Measurements from ENCODE around the gene NUDT21. TPM values are rescaled to one million over a fixed set of nuclear protein-coding genes. Genes with fewer than 3 reads are reported as not detected.

Gene NUDT21
- polyA plus RNA-seq, 3 donors, result 33.0 to 65.0 (median 55.9) TPM

DNA sequence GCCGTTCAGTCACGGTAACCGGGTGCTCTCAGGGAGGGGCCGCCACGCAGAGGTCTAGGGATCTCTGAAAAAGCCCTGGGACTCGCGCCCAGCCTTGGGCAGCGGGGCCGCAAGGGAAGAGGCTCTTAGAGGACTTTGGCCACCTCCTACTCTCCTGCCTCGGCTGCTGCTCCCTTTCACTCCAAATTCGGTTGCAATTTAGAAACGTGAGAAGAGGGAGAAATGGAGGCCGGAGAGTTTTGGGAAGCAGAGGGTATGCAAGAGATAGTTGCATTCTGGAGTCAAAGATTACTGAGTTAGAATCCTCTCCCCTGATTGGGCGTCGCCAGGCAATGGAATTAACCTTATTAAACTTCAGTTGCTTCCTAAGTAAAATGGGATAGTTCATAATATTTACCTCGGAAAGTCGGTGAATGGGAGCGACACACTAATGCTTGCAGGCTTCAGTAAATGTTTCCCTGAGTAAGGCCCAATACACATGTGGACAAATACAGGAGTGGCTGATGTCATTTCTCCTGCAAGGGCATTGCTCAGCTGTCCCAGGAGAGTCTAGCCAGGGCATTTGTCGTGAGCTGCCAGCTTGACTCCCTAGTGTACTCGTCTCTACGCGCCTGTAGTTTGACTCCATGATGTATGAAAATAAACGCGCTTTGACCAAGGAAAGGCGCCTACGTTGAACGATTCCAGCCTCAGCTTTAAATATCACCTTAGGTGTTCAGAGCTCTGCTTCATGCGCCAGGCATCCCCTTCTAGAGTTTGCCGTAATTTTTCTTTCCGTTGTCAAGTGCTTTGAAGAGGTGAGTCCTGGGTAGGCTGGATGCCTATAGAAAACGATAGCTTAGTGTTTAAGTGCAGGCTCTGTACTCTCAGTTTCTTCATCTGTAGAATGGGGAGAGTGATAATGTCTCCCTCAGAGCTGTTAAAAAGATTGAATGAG is 889 bp upstream of the NUDT21 start:
- Mint-ChIP-seq H3K4me3 (peak overlapping the region; percentile 99 to 100), H3K27me3 (ENCODE audit: low read depth in 3 of 3) (no peaks in the 10 kb centered on the region), H3K27ac (peak overlapping the region; percentile 90 to 99 (median 93)), H3K9me3 (peaks cover 0 to 1% (median 0%) of the 10 kb centered on the region in 7 donors), H3K4me1 (peaks cover 29% of the 10 kb centered on the region), H3K36me3 (peaks cover 33 to 38% of the 10 kb centered on the region in 2 donors)
- Histone ChIP-seq H3K4me1 (ENCODE audit: control insufficient read depth in 1 of 2, insufficient read depth in 2 of 2, low read length in 2 of 2) (peaks cover 20 to 26% of the 10 kb centered on the region in 2 donors), H3K9me3 (replicated peaks in 1 of 2; ENCODE audit: control insufficient read depth in 1 of 2, insufficient read depth in 1 of 2, low read length in 2 of 2) (no peaks in the 10 kb centered on the region), H2AFZ (ENCODE audit: insufficient read depth, low read depth, low read length, poor library complexity, severe bottlenecking) (peak overlapping the region; percentile 96), H3K79me2 (ENCODE audit: insufficient read depth, low read length) (peaks cover 64% of the 10 kb centered on the region), H3K36me3 (replicated peaks in 1 of 2; ENCODE audit: control insufficient read depth in 1 of 2, insufficient read depth in 2 of 2, low read length in 2 of 2) (peaks cover 19 to 45% of the 10 kb centered on the region in 2 donors), H3K27me3 (ENCODE audit: control insufficient read depth in 2 of 2, insufficient read depth in 2 of 2, low read length in 2 of 2) (no peaks in the 10 kb centered on the region), H3K4me2 (replicated peaks; ENCODE audit: extremely low read depth, low read length, poor library complexity, severe bottlenecking) (peak overlapping the region; percentile 97), H3K9ac (ENCODE audit: insufficient read depth, low read length, poor library complexity, severe bottlenecking) (peak overlapping the region; percentile 75), H3K4me3 (replicated peaks in 1 of 3; ENCODE audit: low read depth in 2 of 3, low read length in 3 of 3) (peak overlapping the region; percentile 74 to 87 (median 87)), H3K27ac (ENCODE audit: low read depth in 1 of 2, low read length in 2 of 2) (peak overlapping the region; percentile 61 to 82), H4K20me1 (ENCODE audit: insufficient read depth, low read length) (peaks cover 7% of the 10 kb centered on the region)
- WGBS (ENCODE audit: insufficient coverage), result 18% methylated on average over 21 of the region's 31 CpGs
- DNase-seq, result peak in 1 of 3 donors; percentile 5
- TF ChIP-seq, protein P1, sequence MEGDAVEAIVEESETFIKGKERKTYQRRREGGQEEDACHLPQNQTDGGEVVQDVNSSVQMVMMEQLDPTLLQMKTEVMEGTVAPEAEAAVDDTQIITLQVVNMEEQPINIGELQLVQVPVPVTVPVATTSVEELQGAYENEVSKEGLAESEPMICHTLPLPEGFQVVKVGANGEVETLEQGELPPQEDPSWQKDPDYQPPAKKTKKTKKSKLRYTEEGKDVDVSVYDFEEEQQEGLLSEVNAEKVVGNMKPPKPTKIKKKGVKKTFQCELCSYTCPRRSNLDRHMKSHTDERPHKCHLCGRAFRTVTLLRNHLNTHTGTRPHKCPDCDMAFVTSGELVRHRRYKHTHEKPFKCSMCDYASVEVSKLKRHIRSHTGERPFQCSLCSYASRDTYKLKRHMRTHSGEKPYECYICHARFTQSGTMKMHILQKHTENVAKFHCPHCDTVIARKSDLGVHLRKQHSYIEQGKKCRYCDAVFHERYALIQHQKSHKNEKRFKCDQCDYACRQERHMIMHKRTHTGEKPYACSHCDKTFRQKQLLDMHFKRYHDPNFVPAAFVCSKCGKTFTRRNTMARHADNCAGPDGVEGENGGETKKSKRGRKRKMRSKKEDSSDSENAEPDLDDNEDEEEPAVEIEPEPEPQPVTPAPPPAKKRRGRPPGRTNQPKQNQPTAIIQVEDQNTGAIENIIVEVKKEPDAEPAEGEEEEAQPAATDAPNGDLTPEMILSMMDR (IDR thresholded peaks at IDR 0.05), result no peak
- intact Hi-C loops (cut with micrococcal nuclease), result loop anchor here (2.0 to 10.0 kb wide), 2 partner anchors 153 to 277 kb away; partner anchors contain the start of gene MT2A (in 1 of the 2)

DNA sequence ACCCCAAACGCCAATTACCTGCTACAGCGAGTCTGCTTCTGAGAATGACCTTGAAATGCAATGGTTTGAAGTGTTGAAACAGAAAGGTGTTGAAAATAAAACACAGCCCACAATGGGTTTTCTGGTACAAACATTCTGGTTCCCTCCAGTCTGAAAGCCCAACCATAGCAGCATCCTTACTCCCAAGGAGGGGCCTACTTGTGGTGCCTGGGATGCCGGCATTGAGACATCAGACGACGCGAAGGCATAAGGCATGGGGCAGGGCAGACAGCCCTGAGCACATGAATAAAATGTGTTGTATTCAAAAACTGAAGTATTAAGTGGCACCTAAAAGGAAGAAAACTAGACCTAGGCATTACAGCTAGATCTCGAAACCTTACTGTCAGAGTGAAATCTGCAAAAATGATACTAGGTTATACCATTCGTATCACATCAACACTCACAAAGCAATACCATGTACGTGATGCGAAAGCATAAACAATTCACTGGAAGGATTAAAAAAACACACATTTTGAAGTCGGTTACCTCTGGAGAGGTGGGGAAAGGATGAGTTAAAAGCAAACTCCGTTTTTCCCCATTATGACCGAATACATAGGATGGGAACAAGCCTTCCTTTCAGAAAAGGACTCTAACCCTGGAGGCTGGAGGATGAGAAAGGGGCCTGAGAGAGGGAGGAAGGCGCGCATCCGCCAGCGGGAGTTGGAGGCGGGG is 702 bp downstream of the NUDT21 start:
- intact Hi-C loops (cut with micrococcal nuclease), result loop anchor here (2.0 to 10.0 kb wide), 2 partner anchors 154 to 278 kb away; partner anchors contain the start of gene MT2A (in 1 of the 2)
- Histone ChIP-seq H3K4me1 (ENCODE audit: control insufficient read depth in 1 of 2, insufficient read depth in 2 of 2, low read length in 2 of 2) (peaks cover 20 to 26% of the 10 kb centered on the region in 2 donors), H4K20me1 (ENCODE audit: insufficient read depth, low read length) (peaks cover 7% of the 10 kb centered on the region), H3K4me3 (replicated peaks in 1 of 3; ENCODE audit: low read depth in 2 of 3, low read length in 3 of 3) (peak overlapping the region; percentile 74 to 87 (median 87)), H3K27ac (ENCODE audit: low read depth in 1 of 2, low read length in 2 of 2) (peak overlapping the region; percentile 61 to 82), H3K4me2 (replicated peaks; ENCODE audit: extremely low read depth, low read length, poor library complexity, severe bottlenecking) (peak overlapping the region; percentile 97), H3K36me3 (replicated peaks in 1 of 2; ENCODE audit: control insufficient read depth in 1 of 2, insufficient read depth in 2 of 2, low read length in 2 of 2) (peaks cover 17 to 45% of the 10 kb centered on the region in 2 donors), H3K79me2 (ENCODE audit: insufficient read depth, low read length) (peaks cover 70% of the 10 kb centered on the region), H3K9ac (ENCODE audit: insufficient read depth, low read length, poor library complexity, severe bottlenecking) (peak overlapping the region; percentile 75), H2AFZ (ENCODE audit: insufficient read depth, low read depth, low read length, poor library complexity, severe bottlenecking) (peak overlapping the region; percentile 96), H3K27me3 (ENCODE audit: control insufficient read depth in 2 of 2, insufficient read depth in 2 of 2, low read length in 2 of 2) (no peaks in the 10 kb centered on the region), H3K9me3 (replicated peaks in 1 of 2; ENCODE audit: control insufficient read depth in 1 of 2, insufficient read depth in 1 of 2, low read length in 2 of 2) (no peaks in the 10 kb centered on the region)
- WGBS (ENCODE audit: insufficient coverage), result 7% methylated on average over 6 of the region's 18 CpGs
- DNase-seq, result no peak
- H3K27ac Mint-ChIP-seq, result peak overlapping the region; percentile 84 to 98 (median 92)
- peaks cover 29% of the 10 kb centered on the region for H3K4me1 Mint-ChIP-seq
- H3K27me3 Mint-ChIP-seq (ENCODE audit: low read depth in 3 of 3), result no peaks in the 10 kb centered on the region
- peak overlapping the region; percentile 99 to 100 for H3K4me3 Mint-ChIP-seq
- TF ChIP-seq, protein P1 (IDR thresholded peaks at IDR 0.05), result no peak
- H3K9me3 Mint-ChIP-seq, result peaks cover 0 to 1% (median 0%) of the 10 kb centered on the region in 7 donors
- peaks cover 31 to 33% of the 10 kb centered on the region in 2 donors for H3K36me3 Mint-ChIP-seq
